COLO668 (cell line): Measurements from ENCODE around the gene HOMER2.
"Not testable (repeated sequence)": the region's sequence is repeated elsewhere in the genome, so short reads cannot be mapped to it uniquely, and the experiment has no call there.

Experiments used
- DNase-seq: peaks from one replicate; lab custom pipeline; 2025; ENCODE audit not compliant: unreplicated experiment; lab: John Stamatoyannopoulos, UW

The HOMER2 gene

GRCh38 chr15:82838096-82838735 lies 114.3 kb downstream of the HOMER2 start:
- DNase-seq: no peak

GRCh38 chr15:82835391-82835917 lies 117.1 kb downstream of the HOMER2 start:
- no peak for DNase-seq

GRCh38 chr15:82833362-82833682 lies 119.2 kb downstream of the HOMER2 start:
- DNase-seq: no peak

- DNase-seq: no peak
Measured at GRCh38 chr15:82832601-82833361, 119.7 kb downstream of the HOMER2 start.

GRCh38 chr15:82831894-82832600 lies 120.5 kb downstream of the HOMER2 start:
- DNase-seq: no peak

- no peak for DNase-seq
Measured at GRCh38 chr15:82830427-82831173, 121.9 kb downstream of the HOMER2 start.

- no peak for DNase-seq
Measured at GRCh38 chr15:82829234-82829633, 123.3 kb downstream of the HOMER2 start.

- DNase-seq: no peak
Measured at GRCh38 chr15:82828075-82828474, 124.4 kb downstream of the HOMER2 start.

- no peak for DNase-seq
Measured at GRCh38 chr15:82823049-82823448, 129.5 kb downstream of the HOMER2 start.

- DNase-seq: not testable (repeated sequence)
Measured at GRCh38 chr15:82821851-82822250, 130.7 kb downstream of the HOMER2 start.

GRCh38 chr15:82821396-82821795 lies 131.1 kb downstream of the HOMER2 start:
- DNase-seq: not testable (repeated sequence)

GRCh38 chr15:82820128-82820527 lies 132.4 kb downstream of the HOMER2 start:
- no peak for DNase-seq

- DNase-seq: no peak
Measured at GRCh38 chr15:82812994-82813393, 139.5 kb downstream of the HOMER2 start.

GRCh38 chr15:82810890-82811426 lies 141.6 kb downstream of the HOMER2 start:
- no peak for DNase-seq

- DNase-seq: peak; percentile 81
Measured at GRCh38 chr15:82810061-82810889, 142.2 kb downstream of the HOMER2 start.

- DNase-seq: peak; percentile 93
Measured at GRCh38 chr15:82809308-82810060, 143.0 kb downstream of the HOMER2 start, which contains the start of gene WHAMM. Gene WHAMM (plus strand): TSS chr15:82809628. CDS start chr15:82809727, 99 bp downstream.

GRCh38 chr15:82808634-82809041 lies 143.9 kb downstream of the HOMER2 start:
- DNase-seq: no peak

- DNase-seq: no peak
Measured at GRCh38 chr15:82807920-82808633, 144.4 kb downstream of the HOMER2 start.
